PC-9 (cell line): ENCODE data around the gene NT5DC3. TPM values are rescaled to one million over a fixed set of nuclear protein-coding genes. Genes with fewer than 3 reads are reported as not detected.

Experiments used
- BruUV-seq: library from RNA; stranded (reverse); fragments of 400-500 nt; replicated peaks from 2 replicates; lab custom pipeline; 2021; lab: Mats Ljungman, UMichigan
- CTCF ChIA-PET: fragments of 300-600 bp; sonication (Branson Sonifier 250); formaldehyde crosslinking; loops from one replicate; lab custom pipeline; 2022; ENCODE audit warnings: antibody characterized with exemption; lab: Charles Lee
- POLR2A ChIA-PET: fragments of 300-600 bp; sonication (Branson Sonifier 250); formaldehyde crosslinking; loops from one replicate; lab custom pipeline; 2022; ENCODE audit warnings: antibody characterized with exemption; ENCODE audit not compliant: unreplicated experiment; lab: Charles Lee
- DNase-seq, 2 experiments: peaks; one replicate each; pipeline versions ENCODE4 v3.0.0 to v3.0.0-alpha.2; 2015 to 2022; ENCODE audit warnings: mixed read lengths in 1 of 2
- H2AFZ ChIP-seq: fragments of 200-600 bp; sonication (generic); 2 replicates; pipeline ENCODE4 v1.8.1; 2017; ENCODE audit warnings: antibody characterized with exemption
- H3F3A ChIP-seq: fragments of 200-600 bp; sonication (generic); 2 replicates; pipeline ENCODE4 v1.8.1; 2017; ENCODE audit warnings: antibody characterized with exemption, mild to moderate bottlenecking, low read depth; ENCODE audit not compliant: insufficient read depth
- H3K27ac ChIP-seq: fragments of 200-600 bp; sonication (generic); 2 replicates; pipeline ENCODE4 v1.6.1; 2016; ENCODE audit warnings: mixed run types
- H3K27me3 ChIP-seq: fragments of 200-600 bp; sonication (generic); 2 replicates; pipeline ENCODE4 v1.6.1; 2016; ENCODE audit warnings: low read depth, mixed run types; ENCODE audit not compliant: insufficient read depth
- H3K36me3 ChIP-seq: fragments of 200-600 bp; sonication (generic); 2 replicates; pipeline ENCODE4 v1.6.1; 2016; ENCODE audit warnings: low read depth, mixed run types
- H3K4me1 ChIP-seq: fragments of 200-600 bp; sonication (generic); replicated peaks from 2 replicates; pipeline ENCODE4 v1.6.1; 2016; ENCODE audit warnings: mixed run types; ENCODE audit not compliant: insufficient read depth
- H3K4me2 ChIP-seq: fragments of 200-600 bp; sonication (generic); 2 replicates; pipeline ENCODE4 v1.6.1; 2017; ENCODE audit warnings: mixed run types
- H3K4me3 ChIP-seq: fragments of 200-600 bp; sonication (generic); 2 replicates; pipeline ENCODE4 v1.6.1; 2016; ENCODE audit warnings: mixed run types
- H3K79me2 ChIP-seq: fragments of 200-600 bp; sonication (generic); 2 replicates; pipeline ENCODE4 v1.6.1; 2017; ENCODE audit warnings: low read depth, mixed run types
- H3K9me2 ChIP-seq: fragments of 200-600 bp; sonication (generic); 2 replicates; pipeline ENCODE4 v1.8.1; 2017; ENCODE audit warnings: mild to moderate bottlenecking; ENCODE audit not compliant: insufficient read depth
- H3K9me3 ChIP-seq: fragments of 200-600 bp; sonication (generic); 2 replicates; pipeline ENCODE4 v1.8.1; 2016; ENCODE audit warnings: low read depth; ENCODE audit not compliant: insufficient read depth
- H4K20me1 ChIP-seq: fragments of 200-600 bp; sonication (generic); 2 replicates; pipeline ENCODE4 v1.8.1; 2017; ENCODE audit not compliant: insufficient read depth
- CTCF ChIP-seq: fragments of 200-600 bp; sonication (generic); conservative IDR thresholded peaks from 2 replicates; pipeline ENCODE4 v1.6.1; 2017; ENCODE audit warnings: mixed run types, antibody characterized with exemption, mild to moderate bottlenecking, moderate library complexity
- EZH2 ChIP-seq: fragments of 200-600 bp; sonication (generic); IDR thresholded peaks from 2 replicates; pipeline ENCODE4 v1.8.0; 2017; ENCODE audit warnings: antibody characterized with exemption, low read depth
- intact Hi-C: fragments of 100-400 bp; cut with micrococcal nuclease; formaldehyde crosslinking; loops from one replicate; pipeline ENCODE4 v1.10.0; 2022; ENCODE audit not compliant: unreplicated experiment
- total RNA-seq: library from RNA; stranded (reverse); gene quantifications from 2 replicates; pipeline ENCODE4 v1.2.3, GENCODE V29; 2021

The NT5DC3 gene
- total RNA-seq, 1 experiment from 2014 or later, result 13.2 TPM

DNA sequence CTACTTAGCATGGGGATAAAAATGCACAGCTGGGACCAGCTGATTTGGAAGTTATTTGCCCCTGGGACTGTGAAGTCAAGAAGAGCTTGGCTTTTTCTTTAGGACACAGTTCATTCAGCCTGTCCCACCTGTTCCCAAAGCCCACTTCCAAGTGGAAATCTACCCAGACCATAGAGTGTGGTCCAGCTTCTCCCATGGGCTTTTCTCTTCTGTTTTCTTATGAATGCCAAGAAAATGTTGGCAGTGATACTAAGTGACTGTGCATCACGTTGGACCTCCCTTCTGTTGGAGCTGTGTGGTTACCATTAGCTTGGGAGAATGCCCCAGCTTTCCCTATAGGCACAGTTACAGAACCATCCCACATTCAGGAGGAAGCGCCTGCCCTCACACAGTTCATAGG is 89.4 kb downstream of the NT5DC3 start:
- Histone ChIP-seq H3K79me2 (no peaks in the 10 kb centered on the region), H3K4me3 (no peak overlapping the region), H3K27ac (no peak overlapping the region), H2AFZ (no peak overlapping the region), H3K4me2 (no peak overlapping the region), H3K36me3 (no peaks in the 10 kb centered on the region), H3K9me2 (no peaks in the 10 kb centered on the region; the same call in 1 of the 2 replicates), H3K27me3 (no peaks in the 10 kb centered on the region), H3K9me3 (no peaks in the 10 kb centered on the region), H3F3A (no peaks in the 10 kb centered on the region; the same call in 1 of the 2 replicates), H4K20me1 (no peaks in the 10 kb centered on the region), H3K4me1 (peaks cover 20% of the 10 kb centered on the region)
- TF ChIP-seq CTCF (no peak), EZH2 (no peak)
- POLR2A ChIA-PET, result no interaction called here
- CTCF ChIA-PET, result no interaction called here
- no peak for DNase-seq
- BruUV-seq, result no TSS peak
- intact Hi-C loops, result no loop called here

DNA sequence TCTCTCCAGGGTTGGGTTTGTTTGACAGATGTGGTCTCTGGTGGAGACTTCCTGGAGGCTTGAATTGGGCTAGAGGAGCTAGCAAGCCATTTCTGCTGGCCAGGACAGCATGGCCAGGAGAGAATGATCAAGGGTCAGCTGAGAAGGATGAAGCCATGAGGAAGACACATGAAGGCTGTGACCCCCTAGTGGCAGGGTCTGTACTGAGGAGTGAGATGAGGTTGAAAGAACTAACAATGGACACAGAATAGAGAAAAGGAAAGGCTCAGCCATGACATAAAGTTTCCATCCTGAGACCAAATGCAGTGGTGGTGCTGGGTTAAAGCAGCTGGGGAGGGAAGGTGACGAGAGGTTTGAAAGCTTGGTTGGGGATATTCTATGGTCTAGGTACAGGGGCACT is 89.9 kb downstream of the NT5DC3 start:
- H3F3A ChIP-seq, result no peaks in the 10 kb centered on the region; the same call in 1 of the 2 replicates
- H3K4me1 ChIP-seq, result peaks cover 20% of the 10 kb centered on the region
- no peak overlapping the region for H3K4me2 ChIP-seq
- BruUV-seq, result no TSS peak
- no peaks in the 10 kb centered on the region for H4K20me1 ChIP-seq
- intact Hi-C loops, result no loop called here
- CTCF ChIA-PET, result no interaction called here
- no peaks in the 10 kb centered on the region for H3K9me3 ChIP-seq
- no peaks in the 10 kb centered on the region; the same call in 1 of the 2 replicates for H3K9me2 ChIP-seq
- POLR2A ChIA-PET, result no interaction called here
- H3K36me3 ChIP-seq, result no peaks in the 10 kb centered on the region
- H3K79me2 ChIP-seq, result no peaks in the 10 kb centered on the region
- no peak overlapping the region for H2AFZ ChIP-seq
- H3K4me3 ChIP-seq, result no peak overlapping the region
- TF ChIP-seq CTCF (no peak), EZH2 (no peak)
- no peak for DNase-seq
- no peak overlapping the region for H3K27ac ChIP-seq
- no peaks in the 10 kb centered on the region for H3K27me3 ChIP-seq

GRCh38 chr12:103748875-103749274 is 92.2 kb downstream of the NT5DC3 start:
- no peaks in the 10 kb centered on the region for H3K27me3 ChIP-seq
- H3K79me2 ChIP-seq, result no peaks in the 10 kb centered on the region
- H3K4me2 ChIP-seq, result 0 out of 2 replicates have a peak overlapping the region, but pooled peaks have one; percentile 48
- BruUV-seq, result no TSS peak
- DNase-seq, result no peak
- H3K36me3 ChIP-seq, result no peaks in the 10 kb centered on the region
- no peaks in the 10 kb centered on the region for H4K20me1 ChIP-seq
- H3F3A ChIP-seq, result no peaks in the 10 kb centered on the region; the same call in 1 of the 2 replicates
- peak overlapping the region; percentile 49; the same call in 1 of the 2 replicates for H3K27ac ChIP-seq
- POLR2A ChIA-PET, result no interaction called here
- no peak overlapping the region for H3K4me3 ChIP-seq
- no peak overlapping the region for H2AFZ ChIP-seq
- CTCF ChIA-PET, result no interaction called here
- H3K9me3 ChIP-seq, result no peaks in the 10 kb centered on the region
- no peaks in the 10 kb centered on the region; the same call in 1 of the 2 replicates for H3K9me2 ChIP-seq
- H3K4me1 ChIP-seq, result peaks cover 20% of the 10 kb centered on the region
- intact Hi-C loops, result no loop called here
- no peak for TF ChIP-seq EZH2
- no peak for TF ChIP-seq CTCF
